HG03571 (cell line): ENCODE measurements around the gene PPFIBP1.
"Not testable (repeated sequence)": the region's sequence is repeated elsewhere in the genome, so short reads cannot be mapped to it uniquely, and the experiment has no call there.

Experiments used
- ATAC-seq: cut with Tn5 transposase; IDR thresholded peaks from one replicate; pipeline ENCODE4 v1.9.1; 2021; ENCODE audit not compliant: unreplicated experiment

The PPFIBP1 gene

DNA sequence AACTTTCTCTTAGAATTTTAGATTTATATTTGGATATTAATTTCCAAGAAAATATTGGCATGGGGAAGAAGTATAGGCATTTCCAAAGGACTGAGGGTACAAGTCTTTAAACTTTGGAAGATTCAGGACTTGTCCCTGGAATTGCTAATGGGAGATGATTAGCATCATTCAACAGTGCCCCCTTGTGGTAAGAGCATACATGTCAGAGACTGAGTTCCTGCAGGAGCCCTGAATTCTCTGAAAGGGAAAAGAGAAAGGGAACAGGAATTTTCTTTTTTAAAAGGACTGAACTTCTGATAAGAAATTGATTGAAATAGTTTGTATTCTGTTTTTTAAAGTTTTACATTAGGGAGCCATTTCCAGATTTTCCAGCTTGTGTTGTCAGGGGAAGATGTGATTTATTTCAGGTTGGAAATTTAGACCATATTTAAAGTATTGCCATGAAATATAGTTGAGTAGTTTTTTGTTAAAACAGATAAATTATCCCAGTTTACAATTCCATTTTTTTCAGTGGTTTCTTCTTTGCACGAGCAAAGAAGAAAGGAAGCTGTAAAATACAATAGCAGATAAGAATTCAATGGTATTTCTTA, 128.3 kb downstream of the PPFIBP1 start:
- no peak for ATAC-seq

DNA sequence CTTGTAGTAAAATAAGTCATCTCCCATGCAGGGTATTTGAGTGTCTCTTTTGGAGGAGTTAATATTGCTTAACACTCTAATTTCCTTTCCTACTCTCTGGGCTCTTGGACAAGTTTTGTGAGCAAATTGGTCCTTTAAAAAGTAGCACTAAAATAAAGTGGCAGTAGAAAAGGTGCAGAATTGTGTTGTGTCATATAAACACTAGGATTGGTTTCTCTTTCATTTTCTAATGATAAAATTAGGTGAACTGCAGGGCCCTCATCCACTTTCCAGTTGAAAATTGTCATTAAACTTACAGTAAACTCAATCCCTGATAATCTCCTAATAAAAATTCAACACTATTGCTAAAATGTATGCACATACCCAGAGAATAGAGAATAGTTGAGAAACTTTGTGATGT, 129.7 kb downstream of the PPFIBP1 start:
- ATAC-seq = no peak

DNA sequence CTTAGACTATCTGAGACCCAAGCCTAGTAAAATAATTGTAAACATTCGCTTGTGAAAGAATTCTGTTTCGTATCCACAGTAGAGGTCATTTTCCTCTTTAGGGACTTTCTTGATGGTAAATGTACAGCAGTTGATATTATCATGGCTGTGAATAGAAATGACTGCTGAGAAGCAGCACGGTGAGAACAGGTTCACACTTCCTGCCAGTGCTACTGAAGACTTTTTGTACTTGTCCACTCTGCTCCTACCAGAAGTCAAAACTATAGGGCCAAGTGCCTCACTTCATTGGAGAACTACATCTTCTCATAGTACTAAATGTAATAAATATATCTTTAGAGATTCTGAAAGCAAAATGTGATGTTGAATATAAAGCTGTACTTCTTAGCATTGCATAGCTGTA, 131.5 kb downstream of the PPFIBP1 start:
- ATAC-seq = not testable (repeated sequence)

DNA sequence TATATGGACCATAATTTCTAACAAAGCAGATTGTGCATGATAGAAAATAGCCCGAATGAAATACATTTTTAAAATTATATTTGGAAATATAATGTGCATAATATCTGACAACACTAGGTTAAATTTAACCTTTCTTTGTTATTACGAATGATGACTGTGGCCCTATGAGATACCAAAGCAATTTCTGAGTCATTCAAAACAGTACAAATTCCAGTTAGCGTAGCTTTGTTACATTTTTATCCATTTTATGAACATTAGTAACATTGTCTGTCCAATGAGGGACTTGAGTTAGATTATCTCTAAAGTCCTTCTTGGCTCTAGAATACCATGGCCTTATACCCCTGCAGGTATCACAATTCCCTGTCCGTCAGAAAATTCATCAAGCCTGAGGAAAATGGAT, 133.3 kb downstream of the PPFIBP1 start:
- ATAC-seq = no peak

DNA sequence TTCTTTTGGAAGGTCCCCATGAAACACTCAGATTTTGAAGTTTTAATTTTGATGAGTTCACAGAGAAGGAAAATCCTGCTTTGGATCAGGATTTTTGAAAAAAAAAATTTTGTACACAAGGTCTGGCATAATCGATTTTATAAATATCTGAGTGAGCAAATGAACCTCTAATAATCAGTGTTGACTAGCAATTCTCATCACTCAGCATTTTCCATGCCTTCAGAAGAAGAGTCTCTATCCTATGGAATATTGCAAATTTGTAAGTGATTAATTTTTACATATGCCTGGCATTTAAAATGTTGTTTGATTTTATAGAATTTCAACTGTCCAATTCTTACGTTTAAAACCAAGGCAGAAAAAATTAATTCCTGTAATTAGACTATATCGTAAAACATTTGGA, 141.7 kb downstream of the PPFIBP1 start:
- no peak for ATAC-seq

DNA sequence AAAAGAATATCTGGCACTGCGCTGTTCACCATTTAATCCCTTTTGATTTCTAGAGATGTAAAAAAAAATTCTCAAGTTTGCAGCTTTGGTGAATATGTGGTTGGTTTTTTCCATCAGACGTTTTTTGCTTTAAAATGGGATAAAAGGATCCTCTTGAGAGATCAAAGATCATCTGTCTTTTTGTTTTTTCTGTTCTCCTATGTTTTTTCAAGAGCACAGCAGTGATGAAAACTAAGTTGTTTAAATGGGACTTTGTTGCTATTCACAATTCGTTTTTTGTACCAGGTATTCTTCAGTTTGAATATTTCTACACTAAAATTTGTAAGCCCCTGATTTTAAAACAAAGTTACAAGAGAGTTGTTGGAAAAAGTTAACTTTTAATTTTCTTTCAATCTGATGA, 142.5 kb downstream of the PPFIBP1 start:
- ATAC-seq = no peak

DNA sequence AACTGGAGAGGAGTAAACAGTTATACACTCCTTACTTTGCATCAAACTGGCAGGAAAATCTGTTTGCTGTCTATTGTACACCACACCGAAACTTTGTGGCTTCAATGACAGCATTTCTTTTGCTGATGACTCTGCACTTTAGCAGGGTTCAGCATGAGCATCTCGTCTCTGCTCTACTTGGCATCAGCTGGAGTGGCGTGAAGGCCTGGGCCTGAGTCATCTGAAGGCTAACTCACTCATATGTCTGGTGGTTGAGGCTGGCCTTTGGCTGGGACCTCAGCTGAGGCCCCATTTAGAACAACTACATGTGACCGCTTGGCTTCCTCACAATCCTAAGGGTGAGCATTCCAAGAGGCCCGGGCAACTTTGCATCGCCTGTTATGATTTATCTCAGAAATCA, 143.5 kb downstream of the PPFIBP1 start:
- ATAC-seq = no peak

DNA sequence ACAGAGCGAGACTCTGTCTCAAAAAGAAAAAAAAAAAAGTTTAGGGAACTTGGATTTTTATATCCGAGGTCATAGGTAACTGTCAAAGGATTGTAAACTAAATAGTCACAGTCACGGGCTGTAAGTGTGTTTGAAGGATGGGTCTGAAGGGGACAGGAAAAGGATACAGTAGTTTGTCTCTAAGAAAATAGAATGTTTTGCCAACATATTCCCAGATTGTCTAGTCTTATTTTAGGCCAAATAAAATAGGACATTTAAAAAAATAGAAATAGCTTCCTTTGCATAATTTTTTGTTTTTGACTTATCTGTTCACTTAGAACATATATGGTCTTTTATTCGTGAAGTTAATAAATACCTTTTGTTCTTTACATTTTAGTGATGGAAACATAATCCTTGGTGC, 148.0 kb downstream of the PPFIBP1 start:
- no peak for ATAC-seq

DNA sequence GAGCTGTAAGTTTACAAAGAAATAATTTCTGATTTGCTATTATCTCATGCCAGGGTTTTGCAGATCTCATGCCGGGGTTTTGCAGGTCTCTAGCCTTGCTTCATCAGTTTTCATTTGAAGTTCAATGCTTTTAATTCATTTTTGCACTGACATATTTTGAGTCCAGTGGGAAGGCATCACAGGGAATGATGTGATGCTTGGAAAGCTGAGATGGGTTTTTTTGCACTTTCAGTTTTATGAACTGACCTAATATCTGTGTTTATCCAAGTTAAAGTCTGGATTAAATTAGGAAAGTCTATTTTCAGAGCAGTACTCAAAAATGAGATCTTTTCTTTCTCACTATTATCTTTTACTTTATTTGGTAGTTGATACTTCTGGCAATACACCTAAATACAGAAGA, 148.6 kb downstream of the PPFIBP1 start:
- ATAC-seq = no peak

DNA sequence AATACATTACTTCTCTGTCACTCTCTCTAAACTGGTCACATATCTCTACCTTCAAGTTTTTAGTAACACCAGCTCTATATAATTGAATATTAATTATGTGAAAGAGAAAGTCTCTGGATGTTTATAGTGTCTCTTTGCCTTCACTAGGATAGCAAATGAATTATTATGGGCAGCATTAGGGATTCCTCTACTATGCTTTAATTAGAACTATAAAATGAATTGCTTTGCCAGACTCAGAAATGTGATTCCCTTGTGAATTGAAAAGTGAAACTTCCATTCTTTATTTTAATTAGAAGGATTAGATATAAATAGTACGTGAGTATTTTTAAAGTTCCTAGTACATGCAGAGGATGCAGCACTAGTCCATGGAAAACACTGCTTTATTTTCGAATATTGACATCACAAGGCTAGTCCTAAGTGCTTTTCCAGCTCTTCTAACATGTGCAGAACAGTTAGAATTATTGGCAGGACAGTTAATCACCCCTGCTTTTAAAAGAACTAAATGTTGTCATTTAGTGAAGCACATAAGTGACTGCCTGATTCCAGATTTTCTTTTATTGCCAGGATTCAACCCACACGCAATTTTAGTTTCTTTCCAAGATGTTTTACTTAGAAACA, 149.2 kb downstream of the PPFIBP1 start:
- ATAC-seq = no peak

DNA sequence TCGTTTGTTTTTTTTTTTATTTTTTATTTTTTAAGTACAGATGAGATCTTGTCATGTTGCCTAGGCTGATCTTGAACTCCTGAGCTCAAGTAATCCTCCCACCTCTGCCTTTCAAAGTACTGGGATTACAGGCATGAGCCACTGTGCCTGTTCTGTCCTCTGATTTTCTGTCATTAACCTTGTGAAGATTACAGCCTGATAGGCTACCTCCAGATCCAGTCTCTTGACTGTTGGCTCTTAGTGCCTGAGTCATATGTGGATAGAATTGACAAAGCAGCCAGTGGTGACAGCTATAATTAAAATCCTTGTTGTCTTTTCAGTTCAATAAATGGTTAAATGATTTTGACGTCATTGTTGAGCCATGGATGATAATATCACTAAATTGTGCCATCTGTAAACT, 151.0 kb downstream of the PPFIBP1 start:
- ATAC-seq = no peak

DNA sequence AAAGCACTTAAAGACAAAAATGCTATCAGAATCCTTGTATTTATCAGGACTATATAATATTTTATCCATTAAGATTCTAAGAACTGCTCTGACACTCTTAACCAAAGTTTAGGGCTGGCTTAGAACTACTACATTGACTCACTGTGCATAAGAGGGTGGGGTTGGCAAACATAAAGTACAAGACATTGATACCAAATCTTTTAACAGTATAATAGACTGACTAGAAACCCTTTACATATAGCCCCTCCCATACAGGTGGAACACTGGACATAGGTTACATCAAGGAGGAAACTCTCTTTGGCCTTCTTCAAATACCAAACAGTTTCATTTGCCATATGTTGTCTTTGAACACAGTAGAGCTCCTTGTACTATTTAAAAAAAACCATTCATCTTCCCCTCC, 156.6 kb downstream of the PPFIBP1 start:
- no peak for ATAC-seq

DNA sequence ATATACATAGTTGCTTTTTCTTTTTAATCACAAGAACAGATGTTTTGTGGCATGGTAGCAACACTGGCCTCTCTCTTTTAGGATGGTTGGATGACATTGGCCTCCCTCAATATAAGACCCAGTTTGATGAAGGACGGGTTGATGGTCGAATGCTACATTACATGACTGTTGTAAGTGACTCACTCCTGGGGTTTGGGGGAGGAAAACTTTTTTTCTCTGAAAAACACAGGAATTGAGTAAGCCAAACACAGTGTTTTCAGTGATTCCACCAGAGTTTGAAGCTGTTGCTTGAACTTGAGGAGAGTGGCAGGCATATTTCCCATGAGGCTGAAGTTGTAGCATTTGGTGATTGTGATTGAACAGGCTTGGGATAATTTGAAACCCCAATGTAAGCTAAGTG, 158.5 kb downstream of the PPFIBP1 start:
- no peak for ATAC-seq

DNA sequence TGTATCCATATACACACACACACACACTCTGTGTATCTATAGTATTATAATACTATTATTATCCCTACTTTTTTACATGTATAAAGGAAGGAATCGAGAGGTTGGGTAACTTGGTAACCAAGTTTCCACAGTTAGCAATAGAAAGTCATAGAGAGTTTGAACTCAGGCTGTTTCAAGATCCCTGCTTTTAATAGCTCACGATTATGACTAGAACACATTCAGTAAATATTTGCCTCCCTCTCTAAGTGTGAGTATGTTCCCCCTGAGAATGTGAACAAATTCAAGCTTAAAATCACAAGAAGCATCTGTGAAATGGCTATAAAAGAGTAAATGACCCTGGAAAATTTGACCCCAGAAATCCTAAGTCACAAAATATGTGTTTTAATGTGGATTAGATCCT, 161.3 kb downstream of the PPFIBP1 start:
- ATAC-seq = no peak

DNA sequence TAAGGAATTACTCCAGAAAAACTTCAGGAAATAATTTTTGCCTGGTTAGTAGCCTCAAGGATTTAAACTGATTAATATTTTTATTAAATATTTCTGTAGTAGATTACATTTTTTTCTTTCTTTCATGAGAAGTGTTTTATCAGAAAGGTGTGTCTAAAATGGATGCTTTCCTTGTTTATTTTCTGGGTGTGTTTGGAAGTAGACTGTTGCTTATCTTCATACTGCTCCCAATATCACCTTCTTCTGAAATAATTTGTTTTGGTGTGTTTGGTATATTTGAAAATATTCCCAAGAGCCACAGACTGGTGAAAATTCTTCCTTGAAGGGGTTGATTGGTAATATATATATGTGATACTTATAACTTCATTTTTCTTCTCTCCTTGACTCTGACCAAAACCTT, 162.1 kb downstream of the PPFIBP1 start:
- no peak for ATAC-seq

DNA sequence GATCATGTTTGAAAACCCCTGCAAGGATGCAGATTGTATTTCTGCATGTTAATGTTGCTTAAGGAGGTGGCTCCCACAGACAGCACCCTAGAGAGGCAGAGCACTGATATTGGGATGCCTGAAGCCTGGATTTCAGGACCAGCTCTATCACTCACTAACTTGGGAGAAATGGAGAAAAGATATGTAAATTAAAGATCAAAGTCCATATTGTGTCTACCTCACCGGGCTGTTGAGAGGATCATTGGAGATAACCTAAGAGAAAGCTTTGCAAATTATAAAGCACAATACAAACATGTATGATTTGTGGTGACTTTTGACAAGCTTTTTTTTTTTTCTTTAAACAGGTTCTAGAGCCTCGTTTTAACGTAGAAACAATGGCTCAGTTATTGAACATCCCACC, 164.7 kb downstream of the PPFIBP1 start:
- no peak for ATAC-seq

DNA sequence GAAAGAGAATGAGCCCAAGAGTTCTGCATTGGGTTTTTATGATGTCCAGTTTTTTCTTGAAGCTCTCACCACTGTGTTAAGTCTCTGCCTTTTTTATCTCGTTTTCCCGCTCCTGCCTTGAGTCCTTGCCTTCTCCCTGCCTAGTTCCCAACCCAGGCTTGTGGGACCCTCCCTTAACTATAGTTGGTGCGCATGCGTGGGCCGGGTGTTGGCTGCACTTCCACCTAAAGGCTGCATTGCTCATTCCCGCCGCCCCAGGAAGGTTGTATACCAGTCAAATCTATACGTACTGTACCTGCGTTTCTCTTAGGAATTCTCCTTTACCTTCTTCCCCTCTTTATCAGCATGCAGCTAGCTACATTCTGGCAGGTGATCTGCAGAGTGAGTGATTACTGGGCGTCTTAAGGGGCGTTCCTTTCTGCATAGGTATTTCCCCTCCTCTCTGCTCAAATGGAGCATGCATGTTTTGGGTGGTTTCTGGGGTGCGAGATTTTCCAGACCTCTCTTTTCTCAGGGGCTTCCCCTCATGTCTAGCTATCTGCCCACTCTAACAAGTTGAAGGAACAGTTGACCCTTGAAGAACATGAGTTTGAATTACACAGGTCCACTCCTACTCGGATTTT, 165.7 kb downstream of the PPFIBP1 start:
- ATAC-seq = no peak

DNA sequence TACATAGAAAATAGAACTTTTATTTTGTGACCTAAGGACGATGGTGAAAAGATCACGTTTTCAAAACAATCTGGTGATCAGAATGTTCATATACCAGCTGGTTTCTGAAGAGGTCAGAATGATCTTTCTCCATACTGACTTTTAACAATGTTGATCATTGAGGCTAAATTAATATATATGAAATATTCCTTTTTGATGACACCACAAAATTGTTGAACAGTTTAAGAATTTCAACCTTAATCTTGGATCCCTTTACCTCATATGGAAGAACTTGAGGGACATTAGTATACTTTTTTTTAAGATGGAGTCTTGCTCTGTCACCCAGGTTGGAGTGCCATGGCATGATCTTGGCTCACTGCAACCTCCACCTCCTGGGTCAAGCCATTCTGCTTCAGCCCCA, 169.4 kb downstream of the PPFIBP1 start:
- ATAC-seq = no peak

DNA sequence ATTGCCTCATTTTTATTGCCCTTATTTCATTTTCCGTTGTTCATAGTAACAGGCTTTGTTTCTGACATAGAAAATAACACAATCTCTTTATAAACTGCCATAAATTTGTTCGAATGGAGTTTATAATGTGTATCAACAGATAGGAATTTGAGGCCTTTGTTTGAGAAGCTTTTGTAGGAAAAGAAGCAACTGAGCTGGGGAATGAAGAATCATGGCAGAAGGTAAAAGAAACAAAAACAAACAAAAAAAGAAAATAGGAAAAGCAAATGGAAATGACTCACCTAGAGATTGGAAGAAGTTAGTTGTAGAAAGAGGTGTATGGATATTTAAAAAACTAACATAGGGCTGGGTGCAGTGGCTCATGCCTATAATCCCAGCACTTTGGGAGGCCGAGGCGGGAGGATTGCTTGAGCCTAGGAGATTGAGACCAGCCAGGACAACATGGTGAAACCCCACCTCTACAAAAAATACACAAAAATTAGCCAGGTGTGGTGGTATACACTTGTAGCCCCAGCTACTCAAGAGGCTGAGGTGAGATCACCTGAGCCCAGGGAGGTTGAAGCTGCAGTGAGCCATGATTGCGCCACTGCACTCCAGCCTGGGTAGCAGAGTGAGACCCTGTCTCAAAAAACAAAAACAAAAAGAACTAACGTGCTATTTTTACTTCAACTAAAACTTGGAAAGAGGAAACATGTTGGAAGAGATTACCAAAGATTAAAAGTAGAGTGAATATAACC, 171.7 kb downstream of the PPFIBP1 start:
- ATAC-seq = no peak

DNA sequence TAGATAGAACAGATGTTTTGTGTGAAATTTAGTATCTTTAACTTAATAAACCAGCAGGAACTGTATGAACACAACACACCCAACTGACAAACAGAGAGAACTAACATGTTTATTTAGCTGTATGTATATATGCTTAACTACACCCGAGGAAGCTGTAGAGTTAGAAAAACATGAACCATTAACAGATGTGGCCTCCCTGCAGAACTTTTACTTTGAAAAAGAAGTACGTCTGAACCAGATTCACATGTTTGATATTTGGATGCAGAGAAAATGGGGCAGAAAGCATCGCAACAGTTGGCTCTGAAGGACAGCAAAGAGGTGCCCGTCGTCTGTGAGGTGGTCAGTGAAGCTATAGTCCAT, 172.3 kb downstream of the PPFIBP1 start, which contains the start of gene REP15:
Gene REP15 (plus strand): TSS at position 155 of the 360 bp plus-strand sequence. CDS start 116 bp downstream, at position 271.
- ATAC-seq = no peak

DNA sequence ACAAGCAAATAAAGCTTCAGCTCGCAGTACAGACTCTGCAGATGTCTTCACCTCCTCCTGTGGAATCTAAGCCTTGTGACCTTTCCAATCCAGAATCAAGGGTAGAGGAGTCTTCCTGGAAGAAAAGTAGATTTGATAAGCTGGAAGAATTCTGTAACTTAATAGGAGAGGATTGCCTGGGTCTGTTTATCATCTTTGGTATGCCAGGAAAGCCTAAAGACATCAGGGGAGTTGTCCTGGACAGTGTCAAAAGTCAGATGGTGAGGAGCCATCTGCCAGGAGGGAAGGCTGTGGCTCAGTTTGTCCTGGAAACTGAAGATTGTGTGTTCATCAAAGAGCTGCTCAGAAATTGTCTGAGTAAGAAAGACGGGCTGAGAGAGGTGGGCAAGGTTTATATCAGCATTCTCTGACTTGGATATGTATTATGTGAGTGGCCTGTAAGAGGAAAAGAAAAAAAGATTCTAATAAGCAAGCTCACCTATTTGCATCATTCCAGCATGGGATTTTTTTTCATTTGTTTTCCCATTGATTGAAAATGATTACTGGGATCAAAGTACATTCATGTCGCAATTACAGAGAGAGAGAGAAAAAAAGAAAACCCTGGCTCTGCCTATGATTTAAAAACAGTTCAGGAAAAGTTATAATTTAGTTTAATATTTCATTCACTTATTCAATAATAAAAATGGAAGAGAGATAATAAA, 173.0 kb downstream of the PPFIBP1 start:
- no peak for ATAC-seq
